Neural cell (in vitro differentiated cells): ENCODE measurements around the gene CSRNP3.

Source experiments
- EP300 ChIP-seq: fragments of 450-650 bp; conservative IDR thresholded peaks from 2 replicates; pipeline ENCODE4 v1.6.1; 2014; ENCODE audit warnings: antibody characterized with exemption, mild to moderate bottlenecking, moderate library complexity; ENCODE audit not compliant: poor library complexity, severe bottlenecking
- TAF1 ChIP-seq: IDR thresholded peaks from 2 replicates; pipeline ENCODE4 v1.6.1; 2012; ENCODE audit warnings: low read depth
- TF ChIP-seq, protein P1 (sequence below): fragments of 450-650 bp; IDR thresholded peaks from 2 replicates; pipeline ENCODE4 v1.5.1; 2014; ENCODE audit warnings: antibody characterized with exemption, mild to moderate bottlenecking, moderate library complexity; ENCODE audit not compliant: poor library complexity, severe bottlenecking
- TF ChIP-seq, protein P2 (sequence below): IDR thresholded peaks from 2 replicates; pipeline ENCODE4 v1.6.1; 2012; ENCODE audit warnings: borderline replicate concordance

DNA sequence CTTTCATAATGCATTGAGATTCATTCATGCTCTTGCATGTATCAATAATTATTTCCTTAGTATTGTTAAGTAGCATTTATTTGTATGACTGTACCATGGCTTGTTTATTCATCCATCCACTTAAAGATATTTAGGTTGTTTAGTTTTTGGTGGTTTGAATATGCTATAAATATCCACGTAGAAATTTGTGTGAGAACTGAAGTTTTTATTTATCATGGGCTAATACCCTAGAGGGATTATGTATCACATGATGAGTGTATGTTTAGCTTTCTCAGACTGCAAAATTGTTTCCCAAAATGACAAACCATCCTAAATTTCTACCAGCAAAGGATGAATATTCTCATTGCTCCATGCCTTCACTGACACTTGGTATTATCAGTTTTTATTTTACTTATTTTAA, 55.2 kb downstream of the CSRNP3 start:
- TF ChIP-seq TAF1 = no peak
- TF ChIP-seq, protein P1, sequence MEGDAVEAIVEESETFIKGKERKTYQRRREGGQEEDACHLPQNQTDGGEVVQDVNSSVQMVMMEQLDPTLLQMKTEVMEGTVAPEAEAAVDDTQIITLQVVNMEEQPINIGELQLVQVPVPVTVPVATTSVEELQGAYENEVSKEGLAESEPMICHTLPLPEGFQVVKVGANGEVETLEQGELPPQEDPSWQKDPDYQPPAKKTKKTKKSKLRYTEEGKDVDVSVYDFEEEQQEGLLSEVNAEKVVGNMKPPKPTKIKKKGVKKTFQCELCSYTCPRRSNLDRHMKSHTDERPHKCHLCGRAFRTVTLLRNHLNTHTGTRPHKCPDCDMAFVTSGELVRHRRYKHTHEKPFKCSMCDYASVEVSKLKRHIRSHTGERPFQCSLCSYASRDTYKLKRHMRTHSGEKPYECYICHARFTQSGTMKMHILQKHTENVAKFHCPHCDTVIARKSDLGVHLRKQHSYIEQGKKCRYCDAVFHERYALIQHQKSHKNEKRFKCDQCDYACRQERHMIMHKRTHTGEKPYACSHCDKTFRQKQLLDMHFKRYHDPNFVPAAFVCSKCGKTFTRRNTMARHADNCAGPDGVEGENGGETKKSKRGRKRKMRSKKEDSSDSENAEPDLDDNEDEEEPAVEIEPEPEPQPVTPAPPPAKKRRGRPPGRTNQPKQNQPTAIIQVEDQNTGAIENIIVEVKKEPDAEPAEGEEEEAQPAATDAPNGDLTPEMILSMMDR = no peak
- TF ChIP-seq, protein P2, sequence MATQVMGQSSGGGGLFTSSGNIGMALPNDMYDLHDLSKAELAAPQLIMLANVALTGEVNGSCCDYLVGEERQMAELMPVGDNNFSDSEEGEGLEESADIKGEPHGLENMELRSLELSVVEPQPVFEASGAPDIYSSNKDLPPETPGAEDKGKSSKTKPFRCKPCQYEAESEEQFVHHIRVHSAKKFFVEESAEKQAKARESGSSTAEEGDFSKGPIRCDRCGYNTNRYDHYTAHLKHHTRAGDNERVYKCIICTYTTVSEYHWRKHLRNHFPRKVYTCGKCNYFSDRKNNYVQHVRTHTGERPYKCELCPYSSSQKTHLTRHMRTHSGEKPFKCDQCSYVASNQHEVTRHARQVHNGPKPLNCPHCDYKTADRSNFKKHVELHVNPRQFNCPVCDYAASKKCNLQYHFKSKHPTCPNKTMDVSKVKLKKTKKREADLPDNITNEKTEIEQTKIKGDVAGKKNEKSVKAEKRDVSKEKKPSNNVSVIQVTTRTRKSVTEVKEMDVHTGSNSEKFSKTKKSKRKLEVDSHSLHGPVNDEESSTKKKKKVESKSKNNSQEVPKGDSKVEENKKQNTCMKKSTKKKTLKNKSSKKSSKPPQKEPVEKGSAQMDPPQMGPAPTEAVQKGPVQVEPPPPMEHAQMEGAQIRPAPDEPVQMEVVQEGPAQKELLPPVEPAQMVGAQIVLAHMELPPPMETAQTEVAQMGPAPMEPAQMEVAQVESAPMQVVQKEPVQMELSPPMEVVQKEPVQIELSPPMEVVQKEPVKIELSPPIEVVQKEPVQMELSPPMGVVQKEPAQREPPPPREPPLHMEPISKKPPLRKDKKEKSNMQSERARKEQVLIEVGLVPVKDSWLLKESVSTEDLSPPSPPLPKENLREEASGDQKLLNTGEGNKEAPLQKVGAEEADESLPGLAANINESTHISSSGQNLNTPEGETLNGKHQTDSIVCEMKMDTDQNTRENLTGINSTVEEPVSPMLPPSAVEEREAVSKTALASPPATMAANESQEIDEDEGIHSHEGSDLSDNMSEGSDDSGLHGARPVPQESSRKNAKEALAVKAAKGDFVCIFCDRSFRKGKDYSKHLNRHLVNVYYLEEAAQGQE = no peak
- TF ChIP-seq EP300 = no peak
